ENCODE data around the gene C10orf95.
A peak's percentile ranks its signal among the peaks of the same experiment; 100 is the strongest.

The C10orf95 gene

DNA sequence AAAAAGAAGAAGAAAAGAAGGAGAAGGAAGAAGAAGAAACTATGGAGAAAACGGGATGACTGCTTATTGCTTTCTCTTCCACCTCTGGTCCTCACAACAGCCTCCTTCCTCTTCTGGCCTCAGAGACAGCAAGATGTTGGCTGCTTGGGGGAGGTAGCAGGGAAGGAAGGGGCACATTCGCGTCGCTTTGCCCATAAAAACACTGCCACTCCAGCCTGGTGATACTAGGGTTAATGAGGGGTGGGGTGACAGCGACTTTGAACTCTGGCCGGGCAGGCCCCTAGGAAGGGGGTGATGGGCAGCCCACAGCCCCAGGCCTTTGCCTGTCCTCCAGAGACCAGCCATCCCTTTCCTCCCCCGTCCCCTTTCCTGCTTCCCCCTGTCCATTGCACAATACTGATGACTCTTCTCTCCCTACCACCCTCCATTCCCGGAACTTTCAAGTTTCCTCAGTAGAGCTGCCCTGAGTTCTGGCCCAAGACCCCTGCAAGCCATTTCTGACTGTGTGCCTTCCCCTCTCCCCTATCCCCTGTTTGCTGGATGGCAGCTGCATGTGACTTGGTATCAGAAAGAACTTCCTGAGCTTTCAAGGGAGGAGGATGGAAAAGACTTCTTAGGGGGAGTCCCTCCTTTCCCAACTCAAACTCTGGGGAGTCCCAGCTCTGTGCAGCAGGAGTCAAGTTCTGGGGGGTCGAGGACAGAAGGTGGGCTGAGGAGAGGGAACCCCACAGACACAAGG is 16.8 kb downstream of the C10orf95 start:
- TF ChIP-seq, protein P1, sequence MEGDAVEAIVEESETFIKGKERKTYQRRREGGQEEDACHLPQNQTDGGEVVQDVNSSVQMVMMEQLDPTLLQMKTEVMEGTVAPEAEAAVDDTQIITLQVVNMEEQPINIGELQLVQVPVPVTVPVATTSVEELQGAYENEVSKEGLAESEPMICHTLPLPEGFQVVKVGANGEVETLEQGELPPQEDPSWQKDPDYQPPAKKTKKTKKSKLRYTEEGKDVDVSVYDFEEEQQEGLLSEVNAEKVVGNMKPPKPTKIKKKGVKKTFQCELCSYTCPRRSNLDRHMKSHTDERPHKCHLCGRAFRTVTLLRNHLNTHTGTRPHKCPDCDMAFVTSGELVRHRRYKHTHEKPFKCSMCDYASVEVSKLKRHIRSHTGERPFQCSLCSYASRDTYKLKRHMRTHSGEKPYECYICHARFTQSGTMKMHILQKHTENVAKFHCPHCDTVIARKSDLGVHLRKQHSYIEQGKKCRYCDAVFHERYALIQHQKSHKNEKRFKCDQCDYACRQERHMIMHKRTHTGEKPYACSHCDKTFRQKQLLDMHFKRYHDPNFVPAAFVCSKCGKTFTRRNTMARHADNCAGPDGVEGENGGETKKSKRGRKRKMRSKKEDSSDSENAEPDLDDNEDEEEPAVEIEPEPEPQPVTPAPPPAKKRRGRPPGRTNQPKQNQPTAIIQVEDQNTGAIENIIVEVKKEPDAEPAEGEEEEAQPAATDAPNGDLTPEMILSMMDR (IDR thresholded peaks at IDR 0.05), result no peak
- H3K9ac ChIP-seq, result no peak overlapping the region

DNA sequence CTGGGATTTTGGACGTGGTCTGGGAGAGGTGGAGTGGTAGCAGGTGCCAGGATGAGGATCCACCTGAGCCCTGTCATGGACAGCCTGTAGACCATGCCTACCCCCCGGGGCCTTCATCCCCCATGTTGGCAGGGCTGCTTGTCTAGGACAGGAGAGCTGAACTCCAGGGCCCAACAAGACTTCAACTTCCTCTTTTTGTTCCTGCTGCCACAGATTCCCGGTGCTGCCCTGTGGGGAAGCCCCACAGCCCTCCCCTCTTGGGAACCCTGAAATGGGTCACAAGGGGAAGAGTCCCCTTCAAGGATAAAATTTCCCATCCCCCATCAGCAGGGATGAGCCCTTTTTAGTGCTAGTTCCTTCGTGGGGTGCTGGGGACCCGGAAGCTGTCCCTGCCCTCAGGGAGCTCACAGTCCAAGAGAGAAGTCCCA is 17.7 kb downstream of the C10orf95 start:
- Histone ChIP-seq H2AFZ (no peak overlapping the region), H3K27ac (no peak overlapping the region), H3K4me3 (ENCODE audit: low read depth, low read length) (no peak overlapping the region), H3K36me3 (ENCODE audit: control insufficient read depth, insufficient read depth, low read length) (no peaks in the 10 kb centered on the region), H3K9me3 (ENCODE audit: control insufficient read depth, low read length) (no peaks in the 10 kb centered on the region), H3K27me3 (ENCODE audit: control insufficient read depth, insufficient read depth, low read length) (no peaks in the 10 kb centered on the region), H3K9ac (no peak overlapping the region), H3K79me2 (peaks cover 16% of the 10 kb centered on the region), H3K4me1 (peaks cover 4% of the 10 kb centered on the region), H3K4me2 (ENCODE audit: low read length) (no peak overlapping the region)
- TF ChIP-seq, protein P1 (IDR thresholded peaks at IDR 0.05), result no peak

More for the DNA sequence above, 16.8 kb downstream of the C10orf95 start:
- Histone ChIP-seq H3K4me3 (ENCODE audit: low read depth, low read length) (no peak overlapping the region), H3K27ac (no peak overlapping the region), H2AFZ (no peak overlapping the region), H3K27me3 (ENCODE audit: control insufficient read depth, insufficient read depth, low read length) (no peaks in the 10 kb centered on the region), H3K9me3 (ENCODE audit: control insufficient read depth, low read length) (no peaks in the 10 kb centered on the region), H3K79me2 (peaks cover 11% of the 10 kb centered on the region), H3K36me3 (ENCODE audit: control insufficient read depth, insufficient read depth, low read length) (no peaks in the 10 kb centered on the region), H3K4me2 (ENCODE audit: low read length) (no peak overlapping the region), H3K4me1 (peaks cover 4% of the 10 kb centered on the region)

DNA sequence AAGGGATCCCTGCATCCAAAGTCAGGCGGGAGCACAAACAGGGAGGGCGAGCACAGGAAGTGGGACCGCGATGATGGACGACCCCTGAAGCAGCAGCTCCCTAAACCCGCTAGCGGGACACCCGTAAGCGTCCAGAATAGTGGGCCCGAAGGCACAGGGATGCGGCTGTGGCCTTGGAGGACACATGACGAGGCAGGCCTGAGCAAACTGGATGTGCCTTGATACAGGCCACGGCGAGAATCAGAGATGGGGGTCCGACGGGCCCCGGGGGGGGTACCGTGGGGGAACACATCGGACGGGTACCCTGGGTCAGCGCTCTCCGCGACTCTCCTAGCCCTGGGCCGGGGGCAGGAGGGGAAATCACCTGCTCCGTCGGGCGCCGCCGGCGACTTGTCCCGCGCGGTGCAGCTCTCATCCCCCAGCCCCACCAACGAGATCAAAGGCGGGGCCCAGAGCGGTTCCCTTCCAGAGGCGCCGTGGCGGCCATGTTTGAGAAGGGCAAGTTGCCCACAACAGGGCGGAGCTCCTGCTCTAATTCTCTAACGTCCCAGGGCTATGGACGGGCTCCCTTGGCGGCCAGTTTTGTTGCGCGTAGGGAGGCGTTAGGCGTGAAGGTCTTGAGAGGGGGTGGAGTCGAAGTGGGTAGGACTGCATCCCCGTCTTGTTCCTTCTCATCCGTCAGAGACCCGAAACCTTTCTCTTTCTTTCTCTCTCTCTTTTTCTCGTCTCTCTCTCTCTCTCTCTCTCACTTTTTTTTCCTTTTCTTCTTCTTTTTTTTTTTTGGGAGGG is 19.0 kb downstream of the C10orf95 start, which contains the start of gene CUEDC2:
TSS of gene CUEDC2 (minus strand) at position 413 of the 789 bp plus-strand sequence. CDS start 7,386 bp downstream, outside the sequence.
- H3K79me2 ChIP-seq, result peaks cover 26% of the 10 kb centered on the region
- H3K4me2 ChIP-seq (ENCODE audit: low read length), result peak within 1 kb of the TSS; percentile 90
- peak within 1 kb of the TSS; percentile 91 for H3K9ac ChIP-seq
- H2AFZ ChIP-seq, result peak within 1 kb of the TSS; percentile 94
- H3K27me3 ChIP-seq (ENCODE audit: control insufficient read depth, insufficient read depth, low read length), result no peaks in the 10 kb centered on the region
- no peaks in the 10 kb centered on the region for H3K36me3 ChIP-seq (ENCODE audit: control insufficient read depth, insufficient read depth, low read length)
- peak within 1 kb of the TSS; percentile 92 for H3K4me3 ChIP-seq (ENCODE audit: low read depth, low read length)
- peaks cover 4% of the 10 kb centered on the region for H3K4me1 ChIP-seq
- TF ChIP-seq, protein P1 (IDR thresholded peaks at IDR 0.05), result no peak
- no peaks in the 10 kb centered on the region for H3K9me3 ChIP-seq (ENCODE audit: control insufficient read depth, low read length)
- peak within 1 kb of the TSS; percentile 69 for H3K27ac ChIP-seq

DNA sequence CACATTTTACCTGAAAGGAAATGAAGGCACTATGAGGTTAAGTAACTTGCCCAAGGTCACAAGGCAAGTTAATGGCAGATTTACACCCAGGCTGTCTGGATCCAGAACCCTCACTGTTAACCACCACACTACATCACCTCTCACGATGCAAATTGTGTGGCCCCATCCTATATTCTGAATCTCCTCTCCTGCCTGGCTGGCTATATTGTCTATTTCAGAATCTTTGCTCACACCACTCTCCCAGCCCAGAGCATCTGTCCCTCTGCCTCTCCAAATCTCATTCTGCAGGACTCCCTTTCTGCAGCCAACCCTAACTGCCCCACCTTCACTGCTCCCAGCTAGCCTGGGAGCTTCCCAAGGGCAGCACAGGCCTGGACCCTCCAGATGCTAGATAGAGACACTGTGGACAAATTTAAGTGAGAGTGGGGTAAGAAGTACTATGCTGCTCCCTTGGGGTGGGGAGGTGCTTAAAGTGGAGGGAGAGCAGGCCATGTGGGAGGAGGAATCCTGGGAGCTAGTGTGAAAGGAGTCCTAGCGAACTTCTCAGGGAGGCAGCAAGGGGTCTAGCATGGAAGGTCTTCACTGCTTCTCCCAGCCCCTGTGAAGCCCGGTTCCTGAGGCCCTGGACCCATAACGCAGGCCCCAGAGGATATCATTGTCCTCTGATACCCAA is 19.8 kb downstream of the C10orf95 start:
- TF ChIP-seq, protein P1 (IDR thresholded peaks at IDR 0.05), result no peak
- H3K79me2 ChIP-seq, result peaks cover 32% of the 10 kb centered on the region
- peak overlapping the region; percentile 69 for H3K27ac ChIP-seq
- peak overlapping the region; percentile 91 for H3K9ac ChIP-seq
- H3K9me3 ChIP-seq (ENCODE audit: control insufficient read depth, low read length), result no peaks in the 10 kb centered on the region
- peak overlapping the region; percentile 92 for H3K4me3 ChIP-seq (ENCODE audit: low read depth, low read length)
- peaks cover 4% of the 10 kb centered on the region for H3K4me1 ChIP-seq
- peak overlapping the region; percentile 94 for H2AFZ ChIP-seq
- no peaks in the 10 kb centered on the region for H3K27me3 ChIP-seq (ENCODE audit: control insufficient read depth, insufficient read depth, low read length)
- peak overlapping the region; percentile 90 for H3K4me2 ChIP-seq (ENCODE audit: low read length)
- H3K36me3 ChIP-seq (ENCODE audit: control insufficient read depth, insufficient read depth, low read length), result no peaks in the 10 kb centered on the region
